Fibroblast of gingiva (primary cell): ENCODE results near the gene CLEC16A.

Source experiments
- DNase-seq: peaks from one replicate; pipeline ENCODE4 v3.0.0-alpha.2; 2011; ENCODE audit warnings: low read depth

The CLEC16A gene

GRCh38 chr16:11060842-11061241, 116.5 kb downstream of the CLEC16A start:
- no peak for DNase-seq

- DNase-seq = no peak
These were observed 117.4 kb downstream of the CLEC16A start for GRCh38 chr16:11061629-11062270.

GRCh38 chr16:11063448-11064201, 119.3 kb downstream of the CLEC16A start:
- DNase-seq = no peak

GRCh38 chr16:11064202-11064540, 119.8 kb downstream of the CLEC16A start:
- no peak for DNase-seq

GRCh38 chr16:11064851-11065250, 120.5 kb downstream of the CLEC16A start:
- DNase-seq = peak; percentile 11

- no peak for DNase-seq
These were observed 122.0 kb downstream of the CLEC16A start for GRCh38 chr16:11066261-11066870.

- no peak for DNase-seq
These were observed 122.9 kb downstream of the CLEC16A start for GRCh38 chr16:11067266-11067665.

GRCh38 chr16:11067697-11068141, 123.4 kb downstream of the CLEC16A start:
- DNase-seq = no peak

- no peak for DNase-seq
These were observed 127.5 kb downstream of the CLEC16A start for GRCh38 chr16:11071829-11072228.

GRCh38 chr16:11072420-11073153, 128.2 kb downstream of the CLEC16A start:
- DNase-seq = peak; percentile 24

- DNase-seq = no peak
These were observed 129.1 kb downstream of the CLEC16A start for GRCh38 chr16:11073407-11073999.

- no peak for DNase-seq
These were observed 129.8 kb downstream of the CLEC16A start for GRCh38 chr16:11074131-11074530.

- no peak for DNase-seq
These were observed 130.8 kb downstream of the CLEC16A start for GRCh38 chr16:11075163-11075562.

GRCh38 chr16:11076259-11077018, 132.1 kb downstream of the CLEC16A start:
- no peak for DNase-seq

GRCh38 chr16:11078812-11079459, 134.6 kb downstream of the CLEC16A start:
- peak; percentile 66 for DNase-seq

- DNase-seq = peak; percentile 91
These were observed 135.4 kb downstream of the CLEC16A start for GRCh38 chr16:11079652-11080187.

- DNase-seq = no peak
These were observed 136.1 kb downstream of the CLEC16A start for GRCh38 chr16:11080327-11080967.

- no peak for DNase-seq
These were observed 136.8 kb downstream of the CLEC16A start for GRCh38 chr16:11080999-11081630.

GRCh38 chr16:11082108-11082859, 137.9 kb downstream of the CLEC16A start:
- no peak for DNase-seq
